PC-3 (cell line): Measurements from ENCODE around the gene JDP2. TPM values are rescaled to one million over a fixed set of nuclear protein-coding genes. Genes with fewer than 3 reads are reported as not detected.

Experiments used
- ATAC-seq: fragments of 200-7000 bp; cut with Tn5 transposase; 2 replicates; pipeline ENCODE4 v1.9.1; 2020; ENCODE audit warnings: mild to moderate bottlenecking, moderate library complexity
- Bru-seq: library from RNA; stranded (reverse); fragments of 400-500 nt; gene quantifications from one replicate; lab custom pipeline; 2021; lab: Mats Ljungman, UMichigan
- BruChase-seq, 2 experiments: library from RNA; stranded (reverse); fragments of 400-500 nt; gene quantifications; one replicate each; lab custom pipeline; 2021; lab: Mats Ljungman, UMichigan
- BruUV-seq: library from RNA; stranded (reverse); fragments of 400-500 nt; replicated peaks from 2 replicates; lab custom pipeline; 2021; lab: Mats Ljungman, UMichigan
- CTCF ChIA-PET: fragments of 300-600 bp; sonication (Branson Sonifier 250); formaldehyde crosslinking; loops from one replicate; lab custom pipeline; 2022; ENCODE audit warnings: antibody characterized with exemption; lab: Charles Lee
- POLR2A ChIA-PET: fragments of 300-600 bp; sonication (Branson Sonifier 250); formaldehyde crosslinking; loops from one replicate; lab custom pipeline; 2022; ENCODE audit warnings: antibody characterized with exemption; ENCODE audit not compliant: unreplicated experiment; lab: Charles Lee
- DNase-seq: peaks from one replicate; pipeline ENCODE4 v3.0.0-alpha.2; 2015
- H2AFZ ChIP-seq: fragments of 300-600 bp; sonication (generic); 2 replicates; pipeline ENCODE4 v1.6.0; 2016; ENCODE audit warnings: antibody characterized with exemption, low read length
- H3F3A ChIP-seq: fragments of 300-600 bp; sonication (generic); one replicate; pipeline ENCODE4 v1.6.0; 2017; ENCODE audit warnings: antibody characterized with exemption, low read length, control low read depth, mild to moderate bottlenecking; ENCODE audit not compliant: unreplicated experiment
- H3K27ac ChIP-seq: fragments of 300-600 bp; sonication (generic); 2 replicates; pipeline ENCODE4 v1.5.1; 2016; ENCODE audit warnings: mild to moderate bottlenecking, low read length
- H3K27me3 ChIP-seq: fragments of 300-600 bp; sonication (generic); 2 replicates; pipeline ENCODE4 v1.6.1; 2016; ENCODE audit warnings: low read length, mixed read lengths
- H3K36me3 ChIP-seq: fragments of 300-600 bp; sonication (generic); 2 replicates; pipeline ENCODE4 v1.6.1; 2016; ENCODE audit warnings: low read depth, mixed run types, low read length, mixed read lengths
- H3K4me1 ChIP-seq: fragments of 300-600 bp; sonication (generic); 2 replicates; pipeline ENCODE4 v1.5.1; 2016; ENCODE audit warnings: low read length; ENCODE audit not compliant: insufficient read depth
- H3K4me2 ChIP-seq: fragments of 300-600 bp; sonication (generic); 2 replicates; pipeline ENCODE4 v1.6.0; 2016; ENCODE audit warnings: low read length
- H3K4me3 ChIP-seq: fragments of 300-600 bp; sonication (generic); 2 replicates; pipeline ENCODE4 v1.5.1; 2016; ENCODE audit warnings: mild to moderate bottlenecking, low read length, mixed read lengths
- H3K79me2 ChIP-seq: fragments of 300-600 bp; sonication (generic); 2 replicates; pipeline ENCODE4 v1.6.1; 2017; ENCODE audit warnings: low read length, mixed read lengths
- H3K9ac ChIP-seq: fragments of 300-600 bp; sonication (generic); 2 replicates; pipeline ENCODE4 v1.6.0; 2016; ENCODE audit warnings: mild to moderate bottlenecking, low read length
- H3K9me2 ChIP-seq: fragments of 300-600 bp; sonication (generic); replicated peaks from 2 replicates; pipeline ENCODE4 v1.6.1; 2016; ENCODE audit warnings: mixed run types, low read length, mixed read lengths
- H3K9me3 ChIP-seq: fragments of 300-600 bp; sonication (generic); 2 replicates; pipeline ENCODE4 v1.6.1; 2016; ENCODE audit warnings: low read length, mixed read lengths
- H4K20me1 ChIP-seq: fragments of 300-600 bp; sonication (generic); 2 replicates; pipeline ENCODE4 v1.6.1; 2016; ENCODE audit warnings: low read length, mixed read lengths
- CTCF ChIP-seq: fragments of 300-600 bp; sonication (generic); conservative IDR thresholded peaks from 2 replicates; pipeline ENCODE4 v1.5.1; 2017; ENCODE audit warnings: antibody characterized with exemption, low read depth, mild to moderate bottlenecking, low read length
- EZH2 ChIP-seq: fragments of 300-600 bp; sonication (generic); IDR thresholded peaks from one replicate; pipeline ENCODE4 v1.6.1; 2017; ENCODE audit warnings: antibody characterized with exemption, mild to moderate bottlenecking, low read length; ENCODE audit not compliant: unreplicated experiment
- EZH2phosphoT487 ChIP-seq: fragments of 300-600 bp; sonication (generic); IDR thresholded peaks from 2 replicates; pipeline ENCODE4 v1.6.1; 2018; ENCODE audit warnings: mild to moderate bottlenecking, antibody characterized with exemption, low read length, borderline replicate concordance
- intact Hi-C: fragments of 100-400 bp; cut with micrococcal nuclease; formaldehyde crosslinking; loops from 2 replicates; pipeline ENCODE4 v1.9.0; 2023
- long read RNA-seq: library from polyadenylated mRNA; unstranded; transcript quantifications from one replicate; pipeline ENCODE4 v2.0.0, GENCODE V29; 2021; ENCODE audit not compliant: unreplicated experiment
- total RNA-seq: library from RNA; depleted of rRNA; stranded (reverse); fragments of >200 nt; gene quantifications from 2 replicates; pipeline ENCODE4 v1.2.3, GENCODE V29; 2014; rRNA removed

JDP2 gene
- total RNA-seq (5.8 and 8.2 TPM in 2 replicates), Bru-seq, nascent RNA (percentile 64 among the genes with signal in this experiment), BruChase-seq, experiment 1, labeled RNA remaining after a 6-hour chase (percentile 54 among the genes with signal in this experiment), BruChase-seq, experiment 2, labeled RNA remaining after a 2-hour chase (percentile 63 among the genes with signal in this experiment)
- long read RNA-seq, full-length matches to known transcripts: 26 of 44 reads
- long read RNA-seq, partial matches to known transcripts: 3 of 44 reads
- long read RNA-seq, other reads (novel, unspliced or antisense): 15 of 44 reads

GRCh38 chr14:75427482-75428229 is at the start of gene JDP2:
JDP2 (plus strand) TSS chr14:75428022; CDS start chr14:75437921, 9,899 bp downstream.
- peak within 1 kb of the TSS; percentile 89 for H3K4me2 ChIP-seq
- H3K79me2 ChIP-seq: no peaks in the 10 kb centered on the region
- H3K9me3 ChIP-seq: no peaks in the 10 kb centered on the region
- no peaks in the 10 kb centered on the region for H3K9me2 ChIP-seq
- no peak within 1 kb of the TSS for H3K9ac ChIP-seq
- peak within 1 kb of the TSS; percentile 80 for H2AFZ ChIP-seq
- intact Hi-C loops: loop anchor here (10.0 kb wide), 1 partner anchor 57 kb away; no protein-coding TSS in a partner anchor
- ChIA-PET POLR2A (interaction anchor here (0.5 to 0.6 kb wide), 2 partner anchors 29 to 324 kb away, joined by 3 to 5 read pairs; no protein-coding TSS in a partner anchor), CTCF (no interaction called here)
- H3K4me1 ChIP-seq: peaks cover 2% of the 10 kb centered on the region; the same call in 1 of the 2 replicates
- no peak within 1 kb of the TSS for H3K27ac ChIP-seq
- H3K4me3 ChIP-seq: peak within 1 kb of the TSS; percentile 70
- BruUV-seq: no TSS peak
- 0 out of 2 replicates have a peak, but pooled peaks cover 12% of the 10 kb centered on the region for H3K27me3 ChIP-seq
- H4K20me1 ChIP-seq: no peaks in the 10 kb centered on the region
- H3K36me3 ChIP-seq: no peaks in the 10 kb centered on the region
- peak; percentile 37 for DNase-seq
- ATAC-seq: peak; percentile 66
- TF ChIP-seq EZH2phosphoT487 (no peak), CTCF (no peak), EZH2 (no peak)
- H3F3A ChIP-seq: no peaks in the 10 kb centered on the region

GRCh38 chr14:75379246-75379929 is 48.4 kb upstream of the JDP2 start:
- Histone ChIP-seq H3K4me3 (no peak overlapping the region), H3K27me3 (peaks cover 39% of the 10 kb centered on the region), H4K20me1 (no peaks in the 10 kb centered on the region), H3K9me2 (no peaks in the 10 kb centered on the region), H3K79me2 (no peaks in the 10 kb centered on the region), H3K9me3 (no peaks in the 10 kb centered on the region), H3F3A (no peaks in the 10 kb centered on the region), H3K36me3 (no peaks in the 10 kb centered on the region), H2AFZ (no peak overlapping the region), H3K4me1 (no peaks in the 10 kb centered on the region), H3K9ac (no peak overlapping the region), H3K4me2 (no peak overlapping the region), H3K27ac (no peak overlapping the region)
- CTCF ChIA-PET: no interaction called here
- intact Hi-C loops: no loop called here
- no peak for DNase-seq
- POLR2A ChIA-PET: no interaction called here
- no TSS peak for BruUV-seq
- ATAC-seq: no peak
- no peak for TF ChIP-seq EZH2
- TF ChIP-seq EZH2phosphoT487: no peak
- TF ChIP-seq CTCF: no peak
